Activated CD8-positive, alpha-beta T cell treated with anti-CD3 and anti-CD28 coated beads for 36 hours (primary cell): ENCODE results near the gene CLIP1. TPM values are rescaled to one million over a fixed set of nuclear protein-coding genes. Genes with fewer than 3 reads are reported as not detected.

Experiments used
- ATAC-seq: fragments of 200-7000 bp; cut with Tn5 transposase; one replicate; pipeline ENCODE4 v1.10.0; 2021; ENCODE audit warnings: mild to moderate bottlenecking, moderate library complexity
- CTCF ChIA-PET: fragments of 350-600 bp; sonication (Branson Sonifier 250); formaldehyde crosslinking; loops from one replicate; lab custom pipeline; 2021; ENCODE audit warnings: antibody characterized with exemption; lab: Charles Lee
- POLR2A ChIA-PET: fragments of 350-600 bp; sonication (Branson Sonifier 250); formaldehyde crosslinking; loops from one replicate; lab custom pipeline; 2021; ENCODE audit warnings: antibody characterized with exemption; lab: Charles Lee
- DNase-seq: peaks from one replicate; pipeline ENCODE4 v3.0.0-alpha.2; 2020
- H3K27ac Mint-ChIP-seq: one replicate; pipeline ENCODE4 v1.8.0; 2021; ENCODE audit warnings: mild to moderate bottlenecking, mixed read lengths
- H3K27me3 Mint-ChIP-seq: one replicate; pipeline ENCODE4 v1.8.0; 2021; ENCODE audit warnings: mixed read lengths
- H3K36me3 Mint-ChIP-seq: one replicate; pipeline ENCODE4 v1.8.0; 2021; ENCODE audit warnings: low read depth, mixed read lengths
- H3K4me1 Mint-ChIP-seq: one replicate; pipeline ENCODE4 v1.8.0; 2021; ENCODE audit warnings: low read depth, mixed read lengths
- H3K4me3 Mint-ChIP-seq: one replicate; pipeline ENCODE4 v1.8.0; 2021; ENCODE audit warnings: mild to moderate bottlenecking, moderate library complexity, mixed read lengths
- H3K9me3 Mint-ChIP-seq: one replicate; pipeline ENCODE4 v1.8.0; 2021; ENCODE audit warnings: mixed read lengths
- CTCF ChIP-seq: fragments of 200-600 bp; IDR thresholded peaks from one replicate; pipeline ENCODE4 v1.8.0; 2022; ENCODE audit warnings: antibody characterized with exemption, mild to moderate bottlenecking
- intact Hi-C: fragments of 100-400 bp; cut with micrococcal nuclease; formaldehyde crosslinking; loops from one replicate; pipeline ENCODE4 v1.10.0; 2022
- total RNA-seq, 2 experiments: library from RNA; stranded (reverse); gene quantifications; one replicate each; pipeline ENCODE4 v1.2.3, GENCODE V29; 2021

The CLIP1 gene
- total RNA-seq, 2 experiments from 2014 or later, result 29.4 to 32.4 TPM

GRCh38 chr12:122354958-122355641, 67.4 kb downstream of the CLIP1 start:
- no peak for TF ChIP-seq CTCF
- Mint-ChIP-seq H3K9me3 (no peaks in the 10 kb centered on the region), H3K27me3 (no peaks in the 10 kb centered on the region), H3K4me1 (peaks cover 13% of the 10 kb centered on the region), H3K4me3 (no peak overlapping the region), H3K36me3 (peaks cover 27% of the 10 kb centered on the region), H3K27ac (no peak overlapping the region)
- DNase-seq, result no peak
- no peak for ATAC-seq
- intact Hi-C loops, result no loop called here
- CTCF ChIA-PET, result interaction anchor here (0.7 to 2.9 kb wide), 46 partner anchors 8 to 825 kb away, joined by 3 to 49 read pairs (median 5); no protein-coding TSS in a partner anchor
- POLR2A ChIA-PET, result interaction anchor here (0.6 to 1.3 kb wide), 3 partner anchors 137 to 265 kb away, joined by 3 to 4 read pairs (median 3); no protein-coding TSS in a partner anchor

GRCh38 chr12:122352394-122352793, 70.1 kb downstream of the CLIP1 start:
- H3K4me1 Mint-ChIP-seq, result peaks cover 13% of the 10 kb centered on the region
- intact Hi-C loops, result no loop called here
- TF ChIP-seq CTCF, result no peak
- no peaks in the 10 kb centered on the region for H3K9me3 Mint-ChIP-seq
- no peaks in the 10 kb centered on the region for H3K27me3 Mint-ChIP-seq
- ChIA-PET POLR2A (no interaction called here), CTCF (interaction anchor here (7.0 kb wide), 1 partner anchor 17 kb away, joined by 32 read pairs; no protein-coding TSS in a partner anchor)
- H3K36me3 Mint-ChIP-seq, result peaks cover 30% of the 10 kb centered on the region
- DNase-seq, result peak; percentile 9
- H3K27ac Mint-ChIP-seq, result no peak overlapping the region
- no peak for ATAC-seq
- H3K4me3 Mint-ChIP-seq, result no peak overlapping the region

- ChIA-PET CTCF (interaction anchor here (1.9 to 7.0 kb wide), 3 partner anchors 10 to 121 kb away, joined by 4 to 32 read pairs (median 5); no protein-coding TSS in a partner anchor), POLR2A (no interaction called here)
- Mint-ChIP-seq H3K9me3 (no peaks in the 10 kb centered on the region), H3K27ac (no peak overlapping the region), H3K4me1 (peaks cover 6% of the 10 kb centered on the region), H3K27me3 (no peaks in the 10 kb centered on the region), H3K4me3 (no peak overlapping the region), H3K36me3 (peaks cover 23% of the 10 kb centered on the region)
- ATAC-seq, result no peak
- intact Hi-C loops, result no loop called here
- DNase-seq, result no peak
- no peak for TF ChIP-seq CTCF
These were observed 72.2 kb downstream of the CLIP1 start for GRCh38 chr12:122350141-122350848.

- Mint-ChIP-seq H3K27ac (no peak overlapping the region), H3K9me3 (no peaks in the 10 kb centered on the region), H3K4me3 (no peak overlapping the region), H3K4me1 (peaks cover 6% of the 10 kb centered on the region), H3K27me3 (no peaks in the 10 kb centered on the region), H3K36me3 (peaks cover 13% of the 10 kb centered on the region)
- intact Hi-C loops, result no loop called here
- ChIA-PET CTCF (interaction anchor here (1.3 to 7.0 kb wide), 3 partner anchors 10 to 123 kb away, joined by 4 to 32 read pairs (median 4); no protein-coding TSS in a partner anchor), POLR2A (no interaction called here)
- ATAC-seq (no peak), DNase-seq (no peak)
- TF ChIP-seq CTCF, result no peak
These were observed 73.4 kb downstream of the CLIP1 start for GRCh38 chr12:122349078-122349477.
